ENCODE results near the gene DNAJB8. TPM values are rescaled to one million over a fixed set of nuclear protein-coding genes. Genes with fewer than 3 reads are reported as not detected.

Gene DNAJB8
- total and polyA plus RNA-seq, 9 of the 15 experiments (the other 6 are each of a cell fraction or from before 2014, with no cell fraction given): not detected

DNA sequence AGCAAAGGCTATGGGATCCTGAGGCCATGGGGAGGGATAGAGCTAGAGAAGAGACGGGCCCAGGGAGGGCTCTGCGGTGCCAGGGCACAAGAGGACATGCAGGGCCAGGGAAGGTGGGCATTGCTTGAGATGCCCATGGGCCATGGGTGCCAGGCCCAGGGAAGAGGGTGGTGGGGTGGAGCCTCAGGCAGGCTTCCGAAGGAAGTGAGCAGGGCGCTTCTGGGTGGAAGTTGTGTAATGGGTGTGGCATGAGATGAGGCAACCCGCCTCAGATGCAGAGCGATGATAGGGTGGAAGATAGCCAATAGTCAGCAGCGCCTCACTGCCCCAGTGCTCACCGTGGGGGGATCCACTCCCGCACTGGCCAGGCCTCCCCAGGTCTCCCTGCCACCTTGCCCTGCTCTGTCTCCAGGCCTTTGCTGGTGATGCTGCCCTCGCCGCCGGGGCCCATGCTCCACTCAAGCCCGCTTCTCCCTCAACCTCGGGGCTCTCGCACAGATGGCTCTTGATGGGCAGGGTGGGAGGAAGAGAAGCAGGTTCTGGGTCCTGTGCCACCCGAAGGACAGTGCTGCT lies 51.4 kb downstream of the DNAJB8 start (continued):
- TF ChIP-seq RERE (CRISPR knock-in tag; IDR thresholded peaks at IDR 0.05; ENCODE audit: borderline replicate concordance) (0 out of 2 replicates have a peak, but pooled peaks have one; percentile 13), GABPA (tag; conservative IDR thresholded peaks at IDR 0.05; ENCODE audit: low read depth) (peak; percentile 48; the same call in 1 of the 2 replicates), ZNF740 (CRISPR knock-in tag; IDR thresholded peaks at IDR 0.05) (peak; percentile 42), ZNF740 (tag; IDR thresholded peaks at IDR 0.05) (peak in 1 of 2 experiments; percentile 31; a peak in 2 of 4 replicates), CXXC5 (CRISPR knock-in tag; IDR thresholded peaks at IDR 0.05) (peak; percentile 50), TFAP4 (CRISPR knock-in tag; IDR thresholded peaks at IDR 0.05; ENCODE audit: borderline replicate concordance) (no peak), ZNF239 (CRISPR knock-in tag; IDR thresholded peaks at IDR 0.05) (peak; percentile 31; the same call in 1 of the 2 replicates), HSF4 (CRISPR knock-in tag; IDR thresholded peaks at IDR 0.05; ENCODE audit: borderline replicate concordance) (peak; percentile 48; the same call in 1 of the 2 replicates), ZNF639 (CRISPR knock-in tag; conservative IDR thresholded peaks at IDR 0.05 in 1 of 2, IDR thresholded peaks at IDR 0.05 in 1 of 2) (no peak), KLF1 (tag; IDR thresholded peaks at IDR 0.05) (peak; percentile 73), CEBPB (tag; IDR thresholded peaks at IDR 0.05) (peak; percentile 98), SMARCC2 (IDR thresholded peaks at IDR 0.05; ENCODE audit: low read depth) (no peak), HNRNPL (IDR thresholded peaks at IDR 0.05; ENCODE audit: low read depth, low read length) (peak; percentile 67; the same call in 1 of the 2 replicates), SPI1 (IDR thresholded peaks at IDR 0.05; ENCODE audit: borderline replicate concordance, low read depth, low read length) (peak; percentile 30; the same call in 1 of the 2 replicates), ATF7 (IDR thresholded peaks at IDR 0.05) (peak; percentile 78), HDAC2 (IDR thresholded peaks at IDR 0.05) (no peak), U2AF1 (optimal IDR thresholded peaks at IDR 0.05; ENCODE audit: low read depth, low read length) (no peak)

All from K562 (cell line).